EH (cell line): ENCODE results near the gene ALPG.
A peak's percentile ranks its signal among the peaks of the same experiment; 100 is the strongest.
"Not testable (repeated sequence)": the region's sequence is repeated elsewhere in the genome, so short reads cannot be mapped to it uniquely, and the experiment has no call there.

Experiments
- DNase-seq: peaks from one replicate; pipeline ENCODE4 v3.0.0-alpha.2; 2015; ENCODE audit warnings: low read depth

The ALPG gene

GRCh38 chr2:232419245-232420072 is 12.8 kb downstream of the ALPG start:
- DNase-seq: no peak

DNA sequence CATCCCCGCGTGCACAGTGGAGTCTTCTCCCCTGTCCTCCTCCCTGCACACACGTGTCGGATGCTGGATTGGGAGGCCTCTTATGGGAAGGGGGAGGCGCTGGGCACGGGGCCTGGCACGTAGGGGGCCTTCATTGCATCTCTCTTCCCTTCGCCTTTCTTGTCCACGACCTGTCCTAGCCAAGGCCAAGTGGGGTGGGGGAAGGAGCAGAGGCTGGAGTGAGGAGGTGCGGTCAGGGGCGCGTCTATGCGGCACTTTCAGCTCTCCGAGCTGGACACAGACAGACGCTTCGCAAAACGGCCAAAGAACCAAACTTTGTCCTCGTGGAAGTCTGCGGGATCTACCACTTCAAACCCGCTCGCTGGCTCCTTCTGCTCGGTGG is 13.4 kb downstream of the ALPG start:
- DNase-seq: no peak

DNA sequence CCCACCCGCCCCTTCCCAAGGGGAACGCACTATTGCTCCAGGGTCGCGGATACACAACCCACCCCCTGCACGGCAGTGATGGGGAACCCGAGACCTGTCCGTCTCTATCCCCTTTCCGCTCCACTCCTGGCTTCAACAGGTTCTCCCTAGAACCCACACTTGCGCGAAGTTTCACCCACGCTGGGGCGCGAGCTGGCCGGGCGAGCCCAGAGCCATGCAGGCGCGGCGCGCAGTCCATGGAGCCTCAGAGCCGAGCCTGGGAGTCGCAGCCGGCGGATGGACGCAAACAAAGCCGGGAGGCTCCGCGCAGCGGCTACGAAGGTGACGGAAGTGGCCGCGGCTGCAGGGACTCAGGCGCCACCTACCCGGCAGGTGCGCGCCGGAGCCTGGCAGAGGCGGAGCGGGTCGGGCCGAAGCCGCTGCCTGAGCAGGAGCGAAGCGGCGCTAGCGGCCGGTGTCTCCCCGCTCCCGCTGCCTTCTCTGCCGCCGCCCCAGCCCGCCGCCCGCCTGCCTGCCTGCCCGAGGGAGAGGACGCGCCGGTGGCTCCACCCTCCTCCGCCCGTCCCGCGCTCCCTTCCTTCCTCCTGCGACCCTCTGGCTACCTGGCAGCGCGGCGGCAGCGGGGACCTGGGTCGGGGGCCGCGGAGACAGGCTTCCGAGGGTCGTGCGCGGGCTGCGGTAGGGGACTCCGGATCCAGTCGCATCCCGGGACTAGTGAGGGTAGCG is 14.0 kb downstream of the ALPG start:
- DNase-seq: no peak

DNA sequence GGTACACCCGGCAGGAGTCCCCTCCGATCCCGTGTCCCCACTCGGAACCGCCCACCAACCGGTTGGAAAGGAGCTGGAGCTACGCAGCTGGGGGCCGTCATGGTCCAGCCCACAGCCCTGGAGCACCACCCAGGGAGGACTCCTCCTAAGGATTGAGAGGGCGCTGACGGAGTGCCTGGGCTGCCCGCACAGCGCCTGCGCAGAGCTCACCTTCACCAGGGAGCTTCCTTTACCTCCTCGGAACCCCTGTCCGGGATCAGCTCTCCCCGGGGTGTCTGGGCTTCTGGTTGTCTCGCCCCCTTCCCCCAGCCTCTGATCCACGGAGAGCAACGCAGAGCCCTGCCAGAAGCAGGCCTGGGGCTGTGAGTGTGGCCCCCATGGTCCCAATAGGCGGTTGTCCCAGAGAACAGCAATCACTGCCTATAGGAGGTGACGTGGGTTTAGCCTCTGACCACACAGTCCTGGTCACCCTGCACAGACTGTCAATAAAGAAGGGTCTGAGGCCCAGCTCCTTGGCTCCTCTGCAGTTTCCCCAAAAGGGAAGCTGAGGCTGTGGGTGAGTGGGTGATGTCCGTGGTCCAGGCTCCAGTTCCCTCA is 14.6 kb downstream of the ALPG start:
- no peak for DNase-seq

DNA sequence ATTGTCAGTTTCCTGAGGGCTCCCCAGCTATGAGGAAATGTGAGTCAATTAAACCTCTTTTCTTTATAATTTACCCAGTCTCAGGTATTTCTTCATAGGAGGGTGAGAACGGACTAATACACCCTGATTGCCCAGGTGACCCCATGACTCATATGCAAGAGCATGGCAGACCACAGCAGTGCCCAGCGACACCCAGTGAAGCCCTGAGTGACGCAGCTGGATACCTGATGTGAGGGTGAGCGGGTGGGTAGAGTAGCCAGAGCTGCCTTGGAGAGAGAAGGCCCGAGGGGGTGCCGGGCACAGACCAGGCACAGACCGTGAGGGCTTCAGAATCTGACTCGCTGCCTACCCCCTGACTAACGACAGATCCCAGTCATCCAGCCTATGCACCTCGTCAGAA is 15.4 kb downstream of the ALPG start:
- DNase-seq: no peak

GRCh38 chr2:232422996-232423395 is 16.4 kb downstream of the ALPG start:
- DNase-seq: not testable (repeated sequence)

GRCh38 chr2:232423407-232423806 is 16.8 kb downstream of the ALPG start:
- DNase-seq: not testable (repeated sequence)

GRCh38 chr2:232431705-232432590 is 25.3 kb downstream of the ALPG start:
- no peak for DNase-seq

DNA sequence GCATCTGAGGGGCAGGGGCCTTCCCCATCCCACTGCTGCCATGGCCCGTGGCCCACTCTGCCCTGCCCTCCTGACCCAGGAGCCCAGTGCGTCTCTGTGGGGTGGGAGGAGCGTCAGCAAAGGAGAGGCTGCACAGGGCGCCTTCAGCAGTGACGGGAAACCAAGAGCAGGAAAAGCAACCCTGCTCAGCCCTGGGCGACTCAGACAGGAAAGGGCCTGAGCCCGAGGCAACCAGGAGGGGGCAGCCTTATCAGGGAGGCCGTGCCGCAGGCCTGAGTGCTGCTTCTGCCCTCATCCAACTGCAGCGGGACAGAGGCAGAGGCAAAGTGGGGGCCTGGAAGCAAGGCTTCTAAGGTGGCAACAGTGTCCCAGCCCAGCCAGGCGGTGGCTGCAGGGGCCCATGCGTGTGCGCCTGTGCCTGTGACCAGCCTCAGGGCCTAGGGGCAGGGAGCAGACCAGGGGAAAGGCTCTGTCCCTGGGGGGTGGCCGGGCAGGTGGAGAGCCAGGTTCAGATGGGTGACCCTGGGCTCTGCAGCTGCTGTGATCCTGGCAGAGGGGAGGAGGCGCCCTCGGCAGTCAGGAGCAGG is 26.0 kb downstream of the ALPG start:
- DNase-seq: no peak

- not testable (repeated sequence) for DNase-seq
Observed at GRCh38 chr2:232433622-232434021, 27.0 kb downstream of the ALPG start.

GRCh38 chr2:232434091-232434490 is 27.4 kb downstream of the ALPG start:
- DNase-seq: no peak

- no peak for DNase-seq
Observed at GRCh38 chr2:232434563-232435374, 28.1 kb downstream of the ALPG start.

GRCh38 chr2:232435375-232435648 is 28.7 kb downstream of the ALPG start:
- no peak for DNase-seq

DNA sequence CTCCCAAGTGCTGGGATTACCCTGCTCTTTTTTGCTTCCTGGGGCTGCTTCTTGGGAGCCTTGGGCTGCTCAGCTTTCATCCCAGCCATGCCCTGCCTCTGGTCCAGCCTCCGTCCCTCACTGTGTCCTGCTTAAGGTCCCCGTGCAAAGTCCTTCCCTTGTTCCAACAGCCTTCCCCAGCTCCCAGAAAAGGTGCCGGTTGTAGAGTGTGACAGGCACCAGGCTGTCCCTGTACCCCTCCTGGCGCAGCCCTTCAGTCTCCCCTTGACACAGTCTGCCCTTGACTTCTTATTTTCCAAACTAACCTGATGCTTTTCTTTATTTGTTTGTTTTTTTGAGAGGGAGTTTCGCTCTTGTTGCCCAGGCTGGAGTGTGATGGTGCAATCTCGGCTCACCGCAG is 29.2 kb downstream of the ALPG start:
- DNase-seq: no peak

- DNase-seq: peak; percentile 5
Observed at GRCh38 chr2:232436381-232437194, 29.9 kb downstream of the ALPG start.

GRCh38 chr2:232437195-232437571 is 30.5 kb downstream of the ALPG start:
- no peak for DNase-seq

- DNase-seq: no peak
Observed at GRCh38 chr2:232438091-232438490, 31.4 kb downstream of the ALPG start.

- peak; percentile 29 for DNase-seq
Observed at GRCh38 chr2:232438951-232439757, 32.5 kb downstream of the ALPG start.

GRCh38 chr2:232439758-232440135 is 33.1 kb downstream of the ALPG start:
- DNase-seq: no peak
